Upper lobe of left lung (tissue), 4 donors: ENCODE data around the gene STK4.

Experiments used
- CTCF ChIP-seq, 6 experiments: fragments of 450-650 bp in 4 of 6; fragments of 200-600 bp in 2 of 6; sonication (generic) in 2 of 6; IDR thresholded peaks; one replicate each; pipeline ENCODE4 v1.5.1; 2016 to 2019; ENCODE audit warnings: antibody characterized with exemption in 6 of 6
- EP300 ChIP-seq, 4 donors: sonication (generic); formaldehyde crosslinking; IDR thresholded peaks; one replicate each; pipeline ENCODE4 v1.5.1; 2017; ENCODE audit warnings: antibody characterized with exemption in 4 of 4, control low read depth in 2 of 4
- POLR2A ChIP-seq, 4 donors: fragments of 450-650 bp; IDR thresholded peaks; one replicate each; pipeline ENCODE4 v1.5.1; 2016 to 2017; ENCODE audit warnings: antibody characterized with exemption in 4 of 4, mild to moderate bottlenecking in 2 of 4

GRCh38 chr20:45041464-45042337, 75.4 kb downstream of the STK4 start:
- TF ChIP-seq CTCF (IDR thresholded peaks at IDR 0.05), result no peak
- TF ChIP-seq EP300 (IDR thresholded peaks at IDR 0.05), result no peak
- no peak for TF ChIP-seq POLR2A (IDR thresholded peaks at IDR 0.05)
